Fibroblast of lung (primary cell): Measurements from ENCODE around the gene SBNO1.

ENCODE experiments used
- CTCF ChIP-seq, 2 donors: IDR thresholded peaks in 1 of 2; conservative IDR thresholded peaks in 1 of 2; 1 replicate in 1 of 2; 2 replicates in 1 of 2; pipeline ENCODE4 v1.5.1; 2011 to 2012; ENCODE audit warnings: low read length in 2 of 2, control low read depth in 1 of 2, inconsistent platforms in 1 of 2, low read depth in 1 of 2, mild to moderate bottlenecking in 1 of 2
- EZH2 ChIP-seq: IDR thresholded peaks from 2 replicates; pipeline ENCODE4 v1.5.1; 2012; ENCODE audit warnings: low read length, control low read depth, mild to moderate bottlenecking; ENCODE audit errors: missing control alignments

GRCh38 chr12:123364532-123365024 is at the start of gene SBNO1:
- no peak for TF ChIP-seq CTCF (conservative IDR thresholded peaks at IDR 0.05 in 1 of 2, IDR thresholded peaks at IDR 0.05 in 1 of 2; ENCODE audit: low read depth in 1 of 2, low read length in 2 of 2)
- TF ChIP-seq EZH2 = no peak
